SU-DHL-6 (cell line): ENCODE data around the gene UNC13C.

Experiments
- H2AFZ ChIP-seq: fragments of 200-600 bp; sonication (generic); 2 replicates; pipeline ENCODE4 v1.6.1; 2014; ENCODE audit warnings: low read depth, mild to moderate bottlenecking, moderate library complexity, mixed read lengths, antibody characterized with exemption, low read length; ENCODE audit not compliant: severe bottlenecking
- H3F3A ChIP-seq: fragments of 200-600 bp; shearing (Covaris generic); 2 replicates; pipeline ENCODE4 v1.6.0; 2016; ENCODE audit warnings: antibody characterized with exemption, mild to moderate bottlenecking; ENCODE audit not compliant: insufficient read depth
- H3K27ac ChIP-seq: fragments of 200-600 bp; sonication (generic); 2 replicates; pipeline ENCODE4 v1.5.1; 2016; ENCODE audit warnings: low read depth, mild to moderate bottlenecking, low read length, moderate library complexity, mixed read lengths
- H3K27me3 ChIP-seq: fragments of 200-600 bp; sonication (generic), shearing (Covaris generic); 2 replicates; pipeline ENCODE4 v1.6.0; 2014; ENCODE audit warnings: mild to moderate bottlenecking, low read length
- H3K36me3 ChIP-seq: fragments of 200-600 bp; sonication (generic); 2 replicates; pipeline ENCODE4 v1.6.1; 2014; ENCODE audit warnings: mild to moderate bottlenecking, low read length, mixed read lengths
- H3K4me2 ChIP-seq: fragments of 300-600, 200-600 bp; shearing (Covaris generic), sonication (generic); 2 replicates; pipeline ENCODE4 v1.6.0; 2014; ENCODE audit warnings: low read length, low read depth, mild to moderate bottlenecking; ENCODE audit not compliant: poor library complexity, severe bottlenecking
- H3K4me3 ChIP-seq: fragments of 200-600 bp; sonication (generic); 2 replicates; pipeline ENCODE4 v1.5.1; 2014; ENCODE audit warnings: antibody characterized with exemption, low read length, mild to moderate bottlenecking, mixed read lengths; ENCODE audit not compliant: insufficient read depth, poor library complexity, severe bottlenecking
- H3K79me2 ChIP-seq: fragments of 200-600 bp; sonication (generic); 2 replicates; pipeline ENCODE4 v1.6.1; 2014; ENCODE audit warnings: mild to moderate bottlenecking, low read length, moderate library complexity; ENCODE audit not compliant: insufficient read depth
- H3K9ac ChIP-seq: fragments of 200-600 bp; sonication (generic); 2 replicates; pipeline ENCODE4 v1.7.0; 2014; ENCODE audit warnings: mild to moderate bottlenecking, low read length
- H3K9me2 ChIP-seq: fragments of 200-600 bp; sonication (generic); replicated peaks from 2 replicates; pipeline ENCODE4 v1.6.1; 2014; ENCODE audit warnings: low read length; ENCODE audit not compliant: insufficient read depth
- H3K9me3 ChIP-seq: fragments of 200-600 bp; sonication (generic); 2 replicates; pipeline ENCODE4 v1.6.1; 2014; ENCODE audit warnings: low read length, mixed read lengths; ENCODE audit not compliant: insufficient read depth
- H4K20me1 ChIP-seq: fragments of 200-600 bp; sonication (generic); 2 replicates; pipeline ENCODE4 v1.6.1; 2014; ENCODE audit warnings: low read depth, mild to moderate bottlenecking, antibody characterized with exemption, low read length, moderate library complexity, mixed read lengths
- CTCF ChIP-seq: fragments of 200-600 bp; sonication (generic); IDR thresholded peaks from one replicate; pipeline ENCODE4 v1.5.1; 2017; ENCODE audit warnings: antibody characterized with exemption, mild to moderate bottlenecking, low read length, moderate library complexity; ENCODE audit not compliant: insufficient read depth, poor library complexity, severe bottlenecking
- EZH2phosphoT487 ChIP-seq: fragments of 200-600 bp; sonication (generic), shearing (Covaris generic); conservative IDR thresholded peaks from 2 replicates; pipeline ENCODE4 v1.6.1; 2018; ENCODE audit warnings: mild to moderate bottlenecking, antibody characterized with exemption, low read length, moderate library complexity, mixed read lengths

Gene UNC13C

GRCh38 chr15:54364961-54365360 lies 386.7 kb downstream of the UNC13C start:
- no peaks in the 10 kb centered on the region for H4K20me1 ChIP-seq
- no peaks in the 10 kb centered on the region for H3K27me3 ChIP-seq
- no peak overlapping the region for H3K27ac ChIP-seq
- no peaks in the 10 kb centered on the region for H3F3A ChIP-seq
- H3K79me2 ChIP-seq: no peaks in the 10 kb centered on the region
- no peak overlapping the region for H3K4me3 ChIP-seq
- no peaks in the 10 kb centered on the region for H3K9me2 ChIP-seq
- H2AFZ ChIP-seq: no peak overlapping the region
- TF ChIP-seq CTCF (no peak), EZH2phosphoT487 (no peak)
- H3K9me3 ChIP-seq: no peaks in the 10 kb centered on the region
- H3K36me3 ChIP-seq: no peaks in the 10 kb centered on the region
- no peak overlapping the region for H3K9ac ChIP-seq
- no peak overlapping the region for H3K4me2 ChIP-seq

- H3K9me2 ChIP-seq: no peaks in the 10 kb centered on the region
- no peaks in the 10 kb centered on the region for H3K36me3 ChIP-seq
- no peak for TF ChIP-seq EZH2phosphoT487
- no peak for TF ChIP-seq CTCF
Observed at GRCh38 chr15:54373332-54373731, 395.1 kb downstream of the UNC13C start.

GRCh38 chr15:54374184-54374952 lies 396.1 kb downstream of the UNC13C start:
- Histone ChIP-seq H3K27me3 (no peaks in the 10 kb centered on the region), H3K79me2 (no peaks in the 10 kb centered on the region), H4K20me1 (no peaks in the 10 kb centered on the region), H3F3A (no peaks in the 10 kb centered on the region), H3K4me3 (no peak overlapping the region), H3K9me2 (no peaks in the 10 kb centered on the region), H2AFZ (no peak overlapping the region), H3K36me3 (no peaks in the 10 kb centered on the region), H3K9me3 (peaks cover 12% of the 10 kb centered on the region; the same call in 1 of the 2 replicates), H3K9ac (no peak overlapping the region), H3K27ac (no peak overlapping the region), H3K4me2 (no peak overlapping the region)
- TF ChIP-seq EZH2phosphoT487: no peak
- TF ChIP-seq CTCF: no peak

More at GRCh38 chr15:54373332-54373731, 395.1 kb downstream of the UNC13C start:
- Histone ChIP-seq H3K4me3 (no peak overlapping the region), H3K27ac (no peak overlapping the region), H3K9ac (no peak overlapping the region), H4K20me1 (no peaks in the 10 kb centered on the region), H3K4me2 (no peak overlapping the region), H3K9me3 (peaks cover 12% of the 10 kb centered on the region; the same call in 1 of the 2 replicates), H3K27me3 (no peaks in the 10 kb centered on the region), H3F3A (no peaks in the 10 kb centered on the region), H3K79me2 (no peaks in the 10 kb centered on the region), H2AFZ (no peak overlapping the region)
